Islet of Langerhans (tissue), 1 donor: ENCODE measurements around the gene PALS1.
"Not testable (repeated sequence)": the region's sequence is repeated elsewhere in the genome, so short reads cannot be mapped to it uniquely, and the experiment has no call there.

Experiments used
- FAIRE-seq: peaks from one replicate; lab custom pipeline; 2011; peaks lifted over from hg19 to GRCh38; lab: Jason Lieb, UNC

The PALS1 gene

DNA sequence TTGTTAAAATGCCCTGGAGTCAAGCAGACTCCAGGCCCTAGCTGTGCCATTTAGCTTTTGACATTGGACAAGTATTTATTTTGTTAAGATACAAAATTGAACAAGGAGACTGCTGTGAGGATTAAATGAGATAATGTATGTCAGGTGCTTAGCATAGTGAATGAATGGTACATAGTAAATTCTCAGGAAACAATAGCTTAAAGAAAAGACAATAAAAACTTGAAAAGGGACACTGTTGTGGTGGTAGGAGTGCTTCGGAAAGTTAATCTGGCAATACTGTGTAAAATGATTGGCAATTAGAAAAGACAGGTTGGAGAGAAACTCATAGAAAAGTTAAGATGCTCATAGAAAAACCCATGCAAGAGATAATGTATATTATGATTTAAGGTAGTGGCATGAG lies 19.7 kb downstream of the PALS1 start:
- FAIRE-seq: no peak

DNA sequence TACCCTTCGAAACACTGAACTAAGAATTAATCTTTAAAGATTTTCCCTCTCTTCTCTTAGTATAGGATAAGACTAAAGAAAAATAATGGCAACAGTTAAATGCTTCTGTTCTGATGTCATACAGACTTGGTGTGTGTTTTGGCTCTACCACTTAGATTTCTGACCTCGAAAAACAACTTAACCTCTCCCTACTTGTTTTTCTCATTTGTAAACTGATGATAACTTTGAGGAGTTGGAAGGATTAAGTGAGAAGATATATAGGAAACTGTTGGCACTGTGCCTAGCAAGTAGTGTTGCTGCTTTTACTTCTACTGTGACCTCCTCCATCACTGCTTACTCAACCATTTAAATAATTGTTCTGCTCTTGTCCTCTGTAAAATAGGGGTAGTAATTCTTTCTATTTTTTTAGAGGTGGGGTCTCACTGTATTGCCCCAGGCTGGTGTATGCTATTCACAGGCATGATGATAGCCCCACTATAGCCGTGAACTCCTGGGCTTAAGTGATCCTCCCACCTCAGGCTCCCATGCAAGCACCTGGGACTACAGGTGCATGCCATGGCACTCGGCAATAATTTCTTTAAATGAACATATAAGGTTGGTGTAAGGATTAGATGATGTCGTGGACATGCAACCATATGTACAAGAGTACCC lies 22.4 kb downstream of the PALS1 start:
- no peak for FAIRE-seq

DNA sequence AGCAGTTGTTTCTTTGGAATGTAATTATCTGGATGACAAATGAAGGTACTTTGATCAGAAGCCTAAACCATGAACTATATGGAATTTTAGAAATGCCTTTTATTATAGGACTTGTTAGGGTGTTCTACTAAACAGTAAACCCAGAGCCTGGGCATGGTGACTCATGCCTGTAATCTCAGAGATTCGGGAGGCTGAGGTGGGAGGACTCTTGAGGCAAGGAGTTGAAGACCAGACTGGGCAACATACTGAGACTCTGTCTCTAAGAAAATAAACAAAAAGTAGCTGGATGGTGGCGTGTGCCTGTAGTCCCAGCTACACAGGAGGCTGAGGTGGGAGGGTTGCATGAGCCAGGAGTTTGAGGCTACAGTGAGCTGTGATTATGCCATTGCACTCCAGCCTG lies 23.9 kb downstream of the PALS1 start:
- no peak for FAIRE-seq

DNA sequence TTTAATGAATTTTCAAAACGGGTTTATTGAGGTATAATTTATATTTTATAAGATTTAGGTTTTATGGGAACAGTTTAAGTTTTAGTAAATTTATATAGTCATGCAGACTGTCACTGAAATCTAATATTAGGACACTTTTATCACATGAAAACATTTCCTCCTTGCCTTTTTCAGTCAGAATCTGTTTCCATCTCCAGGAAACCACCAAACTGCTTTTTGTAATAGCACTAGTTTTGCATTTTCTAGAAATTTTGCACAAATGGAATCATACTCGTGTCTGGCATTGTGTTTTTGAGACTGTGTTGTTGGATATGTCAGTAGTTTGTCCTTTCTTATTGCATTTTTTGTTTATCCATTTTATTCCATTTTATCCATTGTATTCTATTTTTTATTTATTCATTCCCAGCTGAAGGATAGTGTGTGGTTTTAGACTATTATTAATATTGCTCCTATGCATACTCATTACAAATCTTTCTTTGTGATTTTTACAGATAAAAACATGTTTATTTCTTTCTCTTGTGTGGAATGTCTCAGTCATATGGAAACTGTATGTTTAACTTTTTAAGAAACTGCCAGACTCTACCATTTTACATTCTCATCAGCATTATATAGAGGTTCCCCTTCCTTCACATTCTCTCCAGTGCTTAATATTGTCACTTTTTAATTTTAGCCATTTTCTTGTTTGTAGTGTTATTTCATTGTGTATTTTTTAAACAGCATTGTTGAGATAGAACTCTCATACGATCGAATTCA lies 26.5 kb downstream of the PALS1 start:
- no peak for FAIRE-seq

DNA sequence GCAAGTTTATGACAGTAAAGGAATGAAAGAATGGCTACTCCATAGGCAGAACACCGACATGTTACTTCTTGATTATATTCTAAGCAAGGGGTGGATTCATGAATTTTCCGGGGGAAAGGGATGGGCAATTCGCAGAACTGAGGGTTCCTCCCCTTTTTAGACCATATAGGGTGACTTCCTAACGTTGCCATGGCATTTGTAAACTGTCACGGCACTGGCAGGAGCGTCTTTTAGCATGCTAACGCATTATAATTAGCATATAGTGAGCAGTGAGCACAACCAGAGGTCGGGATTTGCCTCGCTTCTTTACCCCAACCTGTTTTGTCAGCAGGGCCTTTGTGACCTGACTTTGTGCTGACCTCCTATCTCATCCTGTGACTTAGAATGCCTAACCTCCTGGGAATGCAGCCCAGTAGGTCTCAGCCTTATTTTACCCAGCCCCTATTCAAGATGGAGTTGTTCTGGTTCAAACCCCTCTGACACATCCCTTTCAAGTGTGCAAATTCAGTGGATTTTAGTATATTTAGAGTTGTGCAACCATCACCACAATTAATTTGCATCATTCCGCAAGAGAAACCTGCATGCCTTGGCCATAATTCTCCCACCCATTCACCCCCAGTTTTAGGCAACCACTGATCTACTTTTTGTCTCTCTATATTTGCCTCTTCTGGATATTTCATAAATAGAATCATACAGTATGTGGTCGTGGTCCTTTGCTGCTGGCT lies 27.4 kb downstream of the PALS1 start:
- no peak for FAIRE-seq

DNA sequence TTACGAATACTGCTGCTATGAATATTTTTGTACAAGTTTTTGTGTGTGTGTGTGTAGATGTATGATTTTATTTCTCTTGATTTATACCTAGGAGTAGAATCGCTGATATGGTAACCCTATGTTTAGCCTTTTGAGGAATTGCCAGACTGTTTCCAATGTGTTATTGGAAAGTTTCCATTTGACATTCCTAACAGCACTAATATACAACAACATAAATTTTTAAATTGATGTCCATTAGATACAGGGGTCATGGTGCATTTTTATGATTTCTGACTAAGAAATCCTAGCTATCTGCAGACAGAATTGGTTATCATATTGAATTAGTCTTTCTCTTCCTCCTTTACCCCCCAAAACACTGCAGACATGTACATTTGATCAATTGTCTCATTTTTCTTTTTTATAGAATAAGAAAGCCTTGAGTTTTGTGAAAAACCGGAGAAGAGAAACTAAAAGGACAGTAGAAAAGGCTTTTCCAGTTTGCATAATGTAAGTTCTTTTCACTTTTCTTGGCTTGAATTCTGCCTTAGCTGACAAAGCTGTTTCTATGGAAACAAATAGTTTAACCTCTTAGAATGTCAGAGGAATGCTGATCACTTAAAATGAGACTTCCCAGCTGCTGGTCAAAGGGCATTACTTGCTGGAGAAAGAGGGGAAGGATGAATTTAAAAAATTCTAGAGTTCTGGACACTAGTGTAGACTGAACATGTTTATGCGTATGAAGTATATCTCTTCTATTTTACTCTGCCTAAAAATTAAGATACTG lies 28.2 kb downstream of the PALS1 start:
- no peak for FAIRE-seq

DNA sequence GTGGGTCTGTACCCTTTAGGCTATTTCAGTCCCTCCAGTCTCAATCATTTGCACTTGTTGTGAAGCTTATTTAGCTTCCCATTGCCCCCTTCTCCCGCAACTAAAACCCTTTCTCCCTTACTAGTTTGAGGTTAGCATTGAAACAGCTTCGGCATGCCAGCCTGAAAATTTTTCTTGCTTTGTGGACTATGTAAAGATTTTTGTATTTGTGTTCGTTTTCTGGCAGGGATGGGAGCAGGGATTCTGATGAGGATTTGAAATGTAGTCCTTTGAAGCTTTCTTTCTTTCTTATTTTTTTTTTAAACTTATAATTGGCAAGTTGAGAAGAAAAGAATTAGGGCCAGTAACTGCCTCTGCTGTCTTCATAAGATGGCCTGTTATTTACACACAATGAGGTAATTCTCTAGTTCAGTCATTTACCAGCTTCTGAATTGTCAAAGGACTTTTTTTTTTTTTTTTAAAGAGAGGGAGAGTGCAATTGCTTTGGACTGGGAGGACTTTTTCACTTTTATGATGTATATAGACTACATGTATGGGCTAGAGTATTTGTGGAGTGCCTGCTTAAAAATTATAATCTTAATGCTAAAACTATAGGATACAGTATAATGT lies 29.0 kb downstream of the PALS1 start:
- no peak for FAIRE-seq

DNA sequence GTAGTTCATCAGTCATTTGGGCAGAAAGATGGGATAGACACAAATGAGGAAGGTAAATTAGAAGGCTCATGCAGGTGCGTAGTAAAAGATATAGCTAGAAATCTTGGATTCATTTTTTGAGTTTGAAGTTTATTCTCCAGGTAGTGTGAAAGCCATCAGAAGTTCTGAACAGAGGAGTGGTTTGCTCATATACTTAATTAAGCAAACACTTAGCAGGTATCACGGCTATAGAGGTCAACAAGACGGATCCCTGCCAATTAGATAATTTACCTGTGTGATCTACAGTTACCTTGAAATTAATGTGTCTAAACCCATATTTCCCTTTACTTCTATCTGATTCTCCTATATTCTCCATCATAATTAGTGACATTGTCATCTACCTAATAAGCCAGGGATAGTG lies 29.7 kb downstream of the PALS1 start:
- no peak for FAIRE-seq

DNA sequence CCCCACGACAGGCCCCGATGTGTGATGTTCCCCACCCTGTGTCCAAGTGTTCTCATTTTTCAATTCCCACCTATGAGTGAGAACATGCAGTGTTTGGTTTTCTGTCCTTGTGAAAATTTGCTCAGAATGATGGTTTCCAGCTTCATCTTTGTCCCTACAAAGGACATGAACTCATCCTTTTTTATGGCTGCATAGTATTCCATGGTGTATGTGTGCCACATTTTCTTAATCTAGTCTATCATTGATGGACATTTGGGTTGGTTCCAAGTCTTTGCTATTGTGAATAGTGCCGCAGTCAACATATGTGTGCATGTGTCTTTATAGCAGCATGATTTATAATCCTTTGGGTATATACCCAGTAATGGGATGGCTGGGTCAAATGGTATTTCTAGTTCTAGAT lies 32.0 kb downstream of the PALS1 start:
- FAIRE-seq: not testable (repeated sequence)

DNA sequence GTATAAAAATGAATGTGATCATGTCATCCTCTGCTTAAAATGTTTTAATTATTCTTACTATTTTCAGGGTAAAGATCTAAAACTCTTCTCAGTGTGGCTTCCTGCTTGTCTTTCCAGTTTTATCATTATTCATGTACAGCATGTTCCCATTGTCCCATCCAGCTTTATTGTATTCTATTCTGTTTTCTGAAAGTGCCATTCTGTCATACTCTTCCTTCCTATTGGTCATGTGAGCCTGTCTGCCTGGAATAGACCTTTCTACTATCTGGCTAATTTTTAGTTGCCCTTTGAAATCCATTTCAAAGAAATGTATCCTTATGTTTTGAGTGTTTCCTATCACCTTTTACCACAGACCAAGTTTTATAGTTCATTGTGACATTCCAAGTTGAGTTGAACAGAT lies 34.9 kb downstream of the PALS1 start:
- no peak for FAIRE-seq

- no peak for FAIRE-seq
Observed at GRCh38 chr14:67280506-67280905, 39.3 kb downstream of the PALS1 start.

- FAIRE-seq: peak; percentile 99
Observed at GRCh38 chr14:67285876-67286452, 44.7 kb downstream of the PALS1 start.
